HFF-Myc (cell line): ENCODE data around the gene FBXO3.
A peak's percentile ranks its signal among the peaks of the same experiment; 100 is the strongest.

Experiments used
- DNase-seq: peaks from one replicate; pipeline ENCODE4 v3.0.0-alpha.2; 2011; ENCODE audit warnings: low read depth; ENCODE audit errors: extremely low read depth
- H3K4me3 ChIP-seq: replicated peaks from 2 replicates; pipeline ENCODE4 v1.5.1; 2011; ENCODE audit warnings: low read depth, mild to moderate bottlenecking, control low read depth, low read length
- CTCF ChIP-seq: IDR thresholded peaks from 2 replicates; pipeline ENCODE4 v1.5.1; 2012; ENCODE audit warnings: mild to moderate bottlenecking, low read depth, low read length, control low read depth; ENCODE audit errors: missing control alignments

FBXO3 gene

DNA sequence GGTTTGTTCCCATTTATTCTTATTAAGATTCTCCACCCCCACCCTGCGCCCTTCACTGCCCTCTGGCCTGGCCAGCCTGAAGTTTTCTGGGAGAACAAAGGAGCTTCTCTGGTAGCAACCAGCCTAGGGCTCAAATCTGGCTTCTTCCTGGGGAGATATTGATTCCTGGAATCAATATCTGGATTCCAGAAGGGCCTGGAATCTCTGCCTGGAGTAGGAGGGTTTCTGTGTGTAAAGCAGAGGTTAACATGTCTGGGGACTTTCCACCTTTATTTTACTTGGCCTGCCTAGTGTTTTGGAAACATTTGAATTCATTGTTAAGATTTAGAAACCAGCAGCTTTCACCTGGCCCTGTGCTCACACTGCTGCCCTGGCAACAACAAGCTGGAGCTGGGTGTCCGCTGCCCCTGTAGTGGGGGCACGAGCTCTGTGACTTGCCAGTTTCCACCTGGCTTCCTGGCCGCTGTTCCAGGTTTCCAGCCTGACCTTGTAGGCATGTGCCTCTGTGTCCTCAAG is 79.2 kb downstream of the FBXO3 start:
- no peak for TF ChIP-seq CTCF
- H3K4me3 ChIP-seq, result no peak overlapping the region
- DNase-seq, result no peak

DNA sequence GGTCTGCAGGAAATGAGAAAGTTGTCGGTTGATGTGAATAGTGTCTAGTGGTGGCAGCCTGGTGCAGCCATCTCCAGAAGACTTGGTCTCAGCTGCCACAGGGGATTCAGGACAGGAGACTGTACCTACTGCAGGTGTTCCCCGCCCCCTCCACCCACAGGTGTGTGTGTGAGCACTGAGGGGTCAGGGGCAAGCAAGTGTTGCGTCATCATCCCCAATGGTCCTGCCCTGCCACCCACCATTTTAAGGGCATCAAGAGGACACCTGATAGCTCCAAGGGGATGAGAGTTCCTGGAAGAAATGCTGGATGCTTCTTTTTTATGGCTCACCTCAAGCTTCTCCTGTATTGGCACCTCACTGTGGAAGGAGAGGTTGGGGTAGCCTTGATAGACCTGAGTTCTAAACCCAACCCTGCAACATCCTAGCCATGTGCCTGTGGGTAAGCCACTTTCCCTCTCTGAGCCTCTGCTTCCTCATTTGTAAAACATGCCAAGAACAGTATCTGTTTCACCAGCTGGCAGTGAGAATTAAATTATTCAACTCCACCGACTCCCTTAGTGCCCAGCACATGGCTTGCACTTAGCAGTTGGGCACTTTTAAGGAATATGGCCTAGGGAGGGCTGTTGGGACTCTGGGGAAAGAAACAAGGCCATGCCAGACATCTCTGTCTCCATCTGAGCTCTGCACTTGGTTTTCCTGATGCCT is 79.8 kb downstream of the FBXO3 start:
- DNase-seq, result no peak
- TF ChIP-seq CTCF, result no peak
- H3K4me3 ChIP-seq, result no peak overlapping the region

DNA sequence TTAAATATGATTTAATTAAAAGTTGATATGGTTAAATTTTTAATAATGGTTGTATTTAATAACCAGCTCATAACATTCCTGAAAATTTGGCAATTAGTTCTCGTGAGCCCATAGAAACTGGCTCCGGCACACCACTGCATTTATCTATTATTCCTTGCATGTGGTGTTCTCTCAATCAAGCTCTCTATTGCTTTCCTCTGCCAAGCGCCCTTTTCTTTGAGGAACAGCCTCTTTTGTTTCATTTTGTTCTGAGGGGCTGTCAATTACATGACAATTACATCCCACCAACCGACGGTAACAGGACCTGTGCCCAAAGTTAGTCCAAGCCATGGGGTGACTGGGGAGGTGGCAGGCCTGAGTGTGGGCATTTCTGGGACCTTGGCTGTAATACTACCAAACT is 81.8 kb downstream of the FBXO3 start:
- no peak overlapping the region for H3K4me3 ChIP-seq
- no peak for DNase-seq
- TF ChIP-seq CTCF, result no peak

DNA sequence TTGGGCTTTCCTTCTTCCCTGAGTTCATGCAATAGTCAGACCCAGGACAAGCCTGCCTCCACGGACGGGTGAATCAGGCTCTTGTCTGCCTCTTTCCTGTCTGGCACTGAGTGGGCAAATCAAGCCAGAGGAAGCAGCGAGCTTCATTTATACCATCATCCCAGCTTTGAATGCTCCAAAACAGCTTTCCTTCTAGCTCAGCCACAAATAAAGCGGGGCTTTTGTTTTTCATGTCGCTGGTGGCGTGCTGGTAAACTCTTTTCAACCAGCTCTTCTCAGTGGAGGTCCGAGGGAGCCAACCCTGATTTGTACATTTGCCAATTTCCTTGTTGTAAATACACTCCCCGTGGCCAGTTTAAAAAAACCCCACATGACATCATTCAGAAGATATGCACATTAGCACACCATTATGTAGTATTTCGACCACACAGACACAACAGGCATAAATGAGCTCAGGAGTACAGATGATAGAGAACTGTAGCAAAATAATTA is 82.3 kb downstream of the FBXO3 start:
- H3K4me3 ChIP-seq, result peak overlapping the region; percentile 14
- TF ChIP-seq CTCF, result no peak
- peak; percentile 94 for DNase-seq

DNA sequence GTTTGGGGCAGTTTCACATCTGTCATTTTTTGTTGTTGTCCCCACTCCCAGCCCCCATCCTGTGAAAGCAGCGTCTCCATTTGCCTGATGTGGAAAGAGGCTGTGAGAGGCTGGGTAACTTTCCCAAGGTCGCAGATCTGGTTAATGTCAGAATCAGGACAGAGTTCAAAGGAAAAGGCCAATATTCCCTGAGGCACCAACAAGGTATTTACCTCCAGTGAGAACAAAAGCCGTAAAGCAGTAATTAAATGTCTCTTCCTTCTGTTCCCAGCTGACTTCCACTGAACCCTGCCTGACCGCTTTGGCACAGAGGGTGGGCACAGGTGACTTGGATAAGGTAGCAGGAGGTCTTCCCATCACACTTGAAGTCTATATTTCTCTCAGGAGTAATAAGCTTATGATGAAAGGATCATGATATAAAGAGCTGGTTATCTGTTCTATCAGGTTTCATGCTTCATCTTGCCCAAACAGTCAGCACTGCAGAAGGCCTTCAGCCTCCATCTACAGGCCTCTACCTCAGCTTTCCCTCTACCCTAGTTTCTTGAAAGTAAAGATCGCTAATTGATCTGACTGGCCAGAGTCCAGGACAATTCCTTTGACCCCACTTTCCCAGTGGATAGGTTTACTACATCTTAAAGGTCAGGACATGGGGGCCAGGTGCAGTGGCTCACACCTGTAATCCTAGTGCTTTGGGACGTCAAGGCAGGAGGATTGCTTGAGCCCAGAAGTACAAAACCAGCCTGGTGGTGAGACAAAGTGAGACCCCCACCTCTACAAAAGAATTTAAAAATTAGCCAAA is 83.1 kb downstream of the FBXO3 start:
- TF ChIP-seq CTCF, result no peak
- no peak for DNase-seq

More for the DNA sequence above, 83.1 kb downstream of the FBXO3 start:
- no peak overlapping the region for H3K4me3 ChIP-seq
